Tibial nerve (tissue), 4 donors: Measurements from ENCODE around the gene ZNF761.

Experiments used
- CTCF ChIP-seq, 5 experiments: fragments of 200-600 bp in 3 of 5; fragments of 450-650 bp in 2 of 5; sonication (generic) in 3 of 5; IDR thresholded peaks; one replicate each; pipeline ENCODE4 v1.5.1; 2016 to 2019; ENCODE audit warnings: antibody characterized with exemption in 5 of 5, mild to moderate bottlenecking in 3 of 5, moderate library complexity in 2 of 5
- EP300 ChIP-seq, 2 donors: sonication (generic); formaldehyde crosslinking; IDR thresholded peaks; one replicate each; pipeline ENCODE4 v1.6.1; 2017; ENCODE audit warnings: antibody characterized with exemption in 2 of 2, mild to moderate bottlenecking in 1 of 2
- POLR2A ChIP-seq, 2 donors: fragments of 450-650 bp; IDR thresholded peaks; one replicate each; pipeline ENCODE4 v1.6.1; 2017; ENCODE audit warnings: antibody characterized with exemption in 2 of 2, mild to moderate bottlenecking in 2 of 2, moderate library complexity in 2 of 2

DNA sequence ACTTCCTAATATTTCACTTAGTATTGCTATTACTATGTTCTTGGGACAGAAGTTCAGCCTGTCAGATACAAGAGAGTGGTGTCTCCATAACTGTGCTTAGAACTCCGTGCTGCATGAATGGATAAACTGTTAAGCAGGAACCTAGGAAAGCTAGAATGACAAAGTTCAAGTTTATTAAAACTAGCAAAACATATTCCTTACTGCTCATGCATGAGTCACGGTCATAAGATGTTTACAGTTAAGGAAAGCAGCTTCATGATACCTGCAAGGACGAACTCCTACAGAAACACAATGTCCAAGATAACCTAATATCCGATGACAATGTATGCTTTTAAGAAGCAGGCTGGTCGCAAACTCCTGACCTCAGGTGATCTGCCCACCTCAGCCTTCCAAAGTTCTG lies 42.9 kb upstream of the ZNF761 start:
- no peak for TF ChIP-seq CTCF (IDR thresholded peaks at IDR 0.05)
- no peak for TF ChIP-seq POLR2A (IDR thresholded peaks at IDR 0.05)
- TF ChIP-seq EP300 (IDR thresholded peaks at IDR 0.05) = no peak
